ENCODE measurements around the gene OCA2. TPM values are rescaled to one million over a fixed set of nuclear protein-coding genes. Genes with fewer than 3 reads are reported as not detected.

The OCA2 gene
- total RNA-seq, 2 donors from 2014 or later: 0.10 to 0.82 TPM

GRCh38 chr15:28002136-28002861, 96.8 kb downstream of the OCA2 start:
- TF ChIP-seq, protein P1, sequence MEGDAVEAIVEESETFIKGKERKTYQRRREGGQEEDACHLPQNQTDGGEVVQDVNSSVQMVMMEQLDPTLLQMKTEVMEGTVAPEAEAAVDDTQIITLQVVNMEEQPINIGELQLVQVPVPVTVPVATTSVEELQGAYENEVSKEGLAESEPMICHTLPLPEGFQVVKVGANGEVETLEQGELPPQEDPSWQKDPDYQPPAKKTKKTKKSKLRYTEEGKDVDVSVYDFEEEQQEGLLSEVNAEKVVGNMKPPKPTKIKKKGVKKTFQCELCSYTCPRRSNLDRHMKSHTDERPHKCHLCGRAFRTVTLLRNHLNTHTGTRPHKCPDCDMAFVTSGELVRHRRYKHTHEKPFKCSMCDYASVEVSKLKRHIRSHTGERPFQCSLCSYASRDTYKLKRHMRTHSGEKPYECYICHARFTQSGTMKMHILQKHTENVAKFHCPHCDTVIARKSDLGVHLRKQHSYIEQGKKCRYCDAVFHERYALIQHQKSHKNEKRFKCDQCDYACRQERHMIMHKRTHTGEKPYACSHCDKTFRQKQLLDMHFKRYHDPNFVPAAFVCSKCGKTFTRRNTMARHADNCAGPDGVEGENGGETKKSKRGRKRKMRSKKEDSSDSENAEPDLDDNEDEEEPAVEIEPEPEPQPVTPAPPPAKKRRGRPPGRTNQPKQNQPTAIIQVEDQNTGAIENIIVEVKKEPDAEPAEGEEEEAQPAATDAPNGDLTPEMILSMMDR (IDR thresholded peaks at IDR 0.05): no peak
- no peak overlapping the region for H3K9ac ChIP-seq (ENCODE audit: low read depth in 2 of 2, low read length in 2 of 2)
- no peak overlapping the region for H3K4me3 ChIP-seq
- H3K36me3 ChIP-seq: no peaks in the 10 kb centered on the region
- H3K27me3 ChIP-seq: no peaks in the 10 kb centered on the region
- DNase-seq: peak; percentile 6
- intact Hi-C loops (cut with DNase I): no loop called here
- H3K9me3 ChIP-seq: no peaks in the 10 kb centered on the region
- no peak overlapping the region for H3K27ac ChIP-seq
- no peaks in the 10 kb centered on the region for H3K4me1 ChIP-seq

DNA sequence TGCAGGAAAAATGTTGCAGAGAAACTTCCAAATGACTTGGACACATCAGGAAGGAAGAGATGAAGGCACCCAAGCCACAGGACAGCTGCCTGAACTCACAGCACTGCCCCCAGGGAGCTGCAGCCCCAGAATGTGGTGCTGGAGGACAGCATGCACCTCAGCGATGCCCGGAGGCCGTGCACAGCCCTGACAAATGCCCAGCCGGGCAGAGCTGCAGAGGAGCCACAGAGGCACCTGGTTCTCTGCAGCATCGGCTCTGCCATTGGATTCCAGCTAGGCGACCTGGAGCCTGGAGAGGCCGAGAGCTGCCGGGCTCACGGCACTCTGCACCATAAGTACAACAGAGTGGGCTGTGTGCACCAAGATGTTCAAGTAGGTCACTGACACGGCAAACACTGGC, 97.5 kb downstream of the OCA2 start:
- intact Hi-C loops (cut with DNase I): no loop called here
- TF ChIP-seq, protein P1 (IDR thresholded peaks at IDR 0.05): no peak
- Histone ChIP-seq H3K36me3 (no peaks in the 10 kb centered on the region), H3K27ac (no peak overlapping the region), H3K9ac (ENCODE audit: low read depth in 2 of 2, low read length in 2 of 2) (no peak overlapping the region), H3K27me3 (no peaks in the 10 kb centered on the region), H3K4me1 (no peaks in the 10 kb centered on the region), H3K4me3 (no peak overlapping the region), H3K9me3 (no peaks in the 10 kb centered on the region)
- DNase-seq: peak; percentile 6

DNA sequence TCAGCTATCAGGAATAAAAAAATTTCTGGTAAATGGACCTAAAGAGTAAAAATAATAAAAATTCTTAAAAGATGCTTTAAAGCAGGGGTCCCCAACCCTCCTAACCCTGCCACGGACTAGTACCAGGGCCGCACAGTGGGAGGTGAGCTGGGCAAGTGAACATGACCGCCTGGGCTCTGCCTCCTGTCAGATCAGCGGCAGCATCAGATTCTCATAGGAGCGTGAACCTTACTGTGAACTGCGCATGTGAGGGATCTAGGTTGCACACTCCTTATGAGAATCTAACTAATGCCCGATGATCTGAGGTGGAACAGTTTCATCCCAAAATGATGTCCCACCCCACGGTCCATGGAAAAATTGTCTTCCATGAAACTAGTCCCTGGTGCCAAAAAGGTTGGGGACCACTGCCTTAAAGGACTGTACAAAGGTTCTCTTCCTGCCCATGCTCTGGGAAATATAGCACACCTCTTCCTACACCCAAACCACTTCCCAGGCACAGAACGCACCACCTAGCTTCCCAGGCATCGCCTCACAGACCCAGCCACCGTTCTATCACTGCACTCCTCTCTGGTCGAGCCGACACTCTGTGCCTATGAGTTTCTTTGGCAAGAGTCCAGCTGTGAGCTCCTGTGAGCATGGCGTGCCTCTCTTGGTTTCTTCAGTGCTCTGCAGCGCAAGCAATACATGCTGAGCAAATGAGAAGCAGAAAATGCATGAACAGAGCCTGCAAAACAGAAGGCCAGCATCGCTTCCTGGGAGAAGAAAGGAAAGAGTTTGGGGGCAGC, 104.9 kb downstream of the OCA2 start:
- Histone ChIP-seq H3K36me3 (no peaks in the 10 kb centered on the region), H3K27me3 (no peaks in the 10 kb centered on the region), H3K4me3 (no peak overlapping the region), H3K9me3 (no peaks in the 10 kb centered on the region), H3K4me1 (no peaks in the 10 kb centered on the region), H3K9ac (ENCODE audit: low read depth in 2 of 2, low read length in 2 of 2) (no peak overlapping the region), H3K27ac (no peak overlapping the region)
- TF ChIP-seq, protein P1 (IDR thresholded peaks at IDR 0.05): no peak
- intact Hi-C loops (cut with DNase I): no loop called here
- DNase-seq: peak; percentile 5

DNA sequence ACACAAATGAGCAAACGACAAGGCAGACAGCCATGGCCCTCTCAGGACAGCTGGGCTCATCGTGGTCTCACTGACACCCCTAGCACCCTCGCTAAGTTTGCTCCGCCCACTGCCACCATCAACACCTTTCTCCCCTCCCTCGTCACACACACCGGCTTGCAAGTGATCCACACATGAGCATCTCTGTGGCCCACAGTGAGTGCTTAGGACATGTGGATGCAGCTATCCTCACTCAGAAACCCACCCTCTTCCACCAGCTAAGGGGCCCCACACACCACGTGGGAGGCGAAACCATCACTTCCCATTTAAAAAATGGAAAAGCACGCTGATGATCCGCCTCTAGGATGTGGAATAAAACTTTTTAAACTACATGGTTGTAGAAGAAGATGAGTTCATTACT, 105.6 kb downstream of the OCA2 start:
- TF ChIP-seq, protein P1 (IDR thresholded peaks at IDR 0.05): no peak
- intact Hi-C loops (cut with DNase I): no loop called here
- H3K27ac ChIP-seq: no peak overlapping the region

GRCh38 chr15:27990521-27991515, 108.3 kb downstream of the OCA2 start:
- Histone ChIP-seq H3K4me3 (no peak overlapping the region), H3K4me1 (no peaks in the 10 kb centered on the region), H3K27me3 (no peaks in the 10 kb centered on the region), H3K36me3 (no peaks in the 10 kb centered on the region), H3K9ac (ENCODE audit: low read depth in 2 of 2, low read length in 2 of 2) (no peak overlapping the region), H3K27ac (no peak overlapping the region), H3K9me3 (no peaks in the 10 kb centered on the region)
- DNase-seq: no peak
- intact Hi-C loops (cut with DNase I): no loop called here
- TF ChIP-seq, protein P1 (IDR thresholded peaks at IDR 0.05): no peak

More for the DNA sequence above, 105.6 kb downstream of the OCA2 start:
- Histone ChIP-seq H3K36me3 (no peaks in the 10 kb centered on the region), H3K9me3 (no peaks in the 10 kb centered on the region), H3K4me3 (no peak overlapping the region), H3K4me1 (no peaks in the 10 kb centered on the region), H3K9ac (ENCODE audit: low read depth in 2 of 2, low read length in 2 of 2) (no peak overlapping the region), H3K27me3 (no peaks in the 10 kb centered on the region)
- peak; percentile 9 for DNase-seq

All from colonic mucosa (tissue), 4 donors.